Endothelial cell of umbilical vein (primary cell): ENCODE measurements around the gene PEX5L. TPM values are rescaled to one million over a fixed set of nuclear protein-coding genes. Genes with fewer than 3 reads are reported as not detected.

Experiments used
- BruUV-seq: library from RNA; stranded (reverse); fragments of 400-500 nt; replicated peaks from 2 replicates; lab custom pipeline; 2021; lab: Mats Ljungman, UMichigan
- CTCF ChIA-PET: fragments of 300-600, 350-600 bp; sonication (Branson Sonifier 250); formaldehyde crosslinking; loops from one replicate; lab custom pipeline; 2021; ENCODE audit warnings: antibody characterized with exemption, inconsistent platforms; lab: Charles Lee
- POLR2A ChIA-PET: fragments of 300-600, 350-600 bp; sonication (Branson Sonifier 250); formaldehyde crosslinking; loops from one replicate; lab custom pipeline; 2021; ENCODE audit warnings: antibody characterized with exemption, inconsistent platforms; lab: Charles Lee
- DNase-seq: peaks from one replicate; pipeline ENCODE4 v3.0.0-alpha.2; 2011; ENCODE audit warnings: low read depth, low spot score
- FAIRE-seq: peaks from 2 replicates; lab custom pipeline; 2011; peaks lifted over from hg19 to GRCh38; lab: Jason Lieb, UNC
- H2AFZ ChIP-seq: 2 replicates; pipeline ENCODE4 v1.6.0; 2012; ENCODE audit warnings: low read depth, low read length, control low read depth, inconsistent platforms
- H3K27ac ChIP-seq: 2 replicates; pipeline ENCODE4 v1.5.1; 2011; ENCODE audit warnings: low read depth, mild to moderate bottlenecking, control low read depth, low read length, moderate library complexity; ENCODE audit not compliant: insufficient read depth
- H3K27me3 ChIP-seq, 2 experiments: 2 replicates each; pipeline versions ENCODE4 v1.6.0 to v1.6.1; 2011; ENCODE audit warnings: low read length in 2 of 2, mixed read lengths in 1 of 2; ENCODE audit not compliant: control insufficient read depth in 2 of 2, insufficient read depth in 2 of 2
- H3K36me3 ChIP-seq, 2 experiments: 2 replicates in 1 of 2; 3 replicates in 1 of 2; pipeline ENCODE4 v1.5.1; 2011; ENCODE audit warnings: low read length in 2 of 2, mild to moderate bottlenecking in 1 of 2, moderate library complexity in 1 of 2; ENCODE audit not compliant: control insufficient read depth in 2 of 2, insufficient read depth in 2 of 2; ENCODE audit errors: extremely low read depth in 1 of 2
- H3K4me1 ChIP-seq: 3 replicates; pipeline ENCODE4 v1.5.1; 2011; ENCODE audit warnings: mild to moderate bottlenecking, low read length; ENCODE audit not compliant: control insufficient read depth, insufficient read depth; ENCODE audit errors: extremely low read depth
- H3K4me2 ChIP-seq: 2 replicates; pipeline ENCODE4 v1.6.1; 2011; ENCODE audit warnings: low read length, control low read depth, mixed read lengths; ENCODE audit not compliant: insufficient read depth
- H3K4me3 ChIP-seq, 3 experiments: fragments of 200-600 bp in 1 of 3; sonication (generic), shearing (Covaris generic) in 1 of 3; replicated peaks in 1 of 3; 2 replicates each; pipeline ENCODE4 v1.5.1; 2011 to 2016; ENCODE audit warnings: control low read depth in 3 of 3, low read length in 3 of 3, mild to moderate bottlenecking in 2 of 3, inconsistent platforms in 1 of 3, low read depth in 1 of 3, moderate library complexity in 1 of 3; ENCODE audit not compliant: insufficient read depth in 1 of 3
- H3K79me2 ChIP-seq: 2 replicates; pipeline ENCODE4 v1.6.0; 2012; ENCODE audit warnings: low read length, inconsistent platforms; ENCODE audit not compliant: control insufficient read depth, insufficient read depth
- H3K9ac ChIP-seq: replicated peaks from 2 replicates; pipeline ENCODE3; 2011; ENCODE audit warnings: low read length, control low read depth; ENCODE audit not compliant: insufficient read depth; ENCODE audit errors: extremely low read depth
- H3K9me1 ChIP-seq: replicated peaks from 3 replicates; pipeline ENCODE4 v1.6.0; 2011; ENCODE audit warnings: mild to moderate bottlenecking, low read length; ENCODE audit not compliant: control insufficient read depth, insufficient read depth; ENCODE audit errors: extremely low read depth
- H3K9me3 ChIP-seq: replicated peaks from 2 replicates; pipeline ENCODE4 v1.5.1; 2012; ENCODE audit warnings: low read length, inconsistent platforms; ENCODE audit not compliant: control insufficient read depth, insufficient read depth
- H4K20me1 ChIP-seq: replicated peaks from 2 replicates; pipeline ENCODE3; 2011; ENCODE audit warnings: mild to moderate bottlenecking, low read length; ENCODE audit not compliant: control insufficient read depth, insufficient read depth; ENCODE audit errors: extremely low read depth
- EZH2 ChIP-seq: IDR thresholded peaks from 2 replicates; pipeline ENCODE4 v1.6.1; 2012; ENCODE audit warnings: borderline replicate concordance, low read depth, mild to moderate bottlenecking, moderate library complexity, low read length, inconsistent platforms; ENCODE audit not compliant: severe bottlenecking
- FOS ChIP-seq: IDR thresholded peaks from 2 replicates; pipeline ENCODE4 v1.6.1; 2011; ENCODE audit warnings: mild to moderate bottlenecking, low read length, moderate library complexity, borderline replicate concordance; ENCODE audit not compliant: insufficient read depth
- GATA2 ChIP-seq: IDR thresholded peaks from 2 replicates; pipeline ENCODE4 v1.7.0; 2011; ENCODE audit warnings: low read depth, mild to moderate bottlenecking, moderate library complexity, mixed read lengths, low read length; ENCODE audit not compliant: insufficient read length, insufficient read depth
- JUN ChIP-seq: IDR thresholded peaks from 2 replicates; pipeline ENCODE4 v1.6.1; 2011; ENCODE audit warnings: borderline replicate concordance, low read depth; ENCODE audit not compliant: insufficient read length, insufficient read depth
- MYC ChIP-seq: IDR thresholded peaks from one replicate; pipeline ENCODE4 v1.6.1; 2011; ENCODE audit warnings: mild to moderate bottlenecking, low read depth, low read length
- POLR2A ChIP-seq: IDR thresholded peaks from 2 replicates; pipeline ENCODE4 v1.6.1; 2012; ENCODE audit warnings: low read depth, mild to moderate bottlenecking, control low read depth, low read length
- POLR2AphosphoS5 ChIP-seq: IDR thresholded peaks from 2 replicates; pipeline ENCODE4 v1.6.1; 2012; ENCODE audit warnings: low read depth, mild to moderate bottlenecking, control low read depth, low read length, moderate library complexity; ENCODE audit not compliant: insufficient read depth
- dilution Hi-C: fragments of 300-500 bp; cut with MboI; formaldehyde crosslinking; loops from one replicate; pipeline ENCODE4 v1.15.0; 2019; ENCODE audit warnings: low sequenced_read_pairs; ENCODE audit not compliant: extremely low pct_ligation_motif_present
- intact Hi-C: fragments of 100-400 bp; cut with micrococcal nuclease; formaldehyde crosslinking; loops from one replicate; pipeline ENCODE4 v1.10.0; 2022
- polyA plus RNA-seq, 4 experiments: library from polyadenylated mRNA; depleted of rRNA in 3 of 4; stranded (reverse) in 3 of 4; unstranded in 1 of 4; fragments of >200 nt; gene quantifications; 2 replicates each; pipeline versions ENCODE4 v1.2.1 to v1.2.3, GENCODE V29; 2011 to 2012; ENCODE audit warnings: missing spikeins in 1 of 4
- total RNA-seq: library from RNA; stranded (reverse); gene quantifications from 2 replicates; pipeline ENCODE4 v1.2.3, GENCODE V29; 2021
- TF ChIP-seq, protein P1 (sequence below): IDR thresholded peaks from 2 replicates; pipeline ENCODE4 v1.6.1; 2011; ENCODE audit not compliant: insufficient read depth, insufficient read length
- TF ChIP-seq, protein P2 (sequence below), 2 donors: IDR thresholded peaks; 1 replicate in 1 of 2; 2 replicates in 1 of 2; pipeline ENCODE4 v1.5.1; 2011; ENCODE audit warnings: low read length in 2 of 2, mild to moderate bottlenecking in 2 of 2, moderate library complexity in 2 of 2, control low read depth in 1 of 2, inconsistent platforms in 1 of 2, low read depth in 1 of 2; ENCODE audit not compliant: insufficient read depth in 1 of 2; ENCODE audit errors: extremely low read depth in 1 of 2

Gene PEX5L
- total and polyA plus RNA-seq, 2 donors (not counting 3 experiments of a cell fraction or from before 2014, with no cell fraction given) = not detected

DNA sequence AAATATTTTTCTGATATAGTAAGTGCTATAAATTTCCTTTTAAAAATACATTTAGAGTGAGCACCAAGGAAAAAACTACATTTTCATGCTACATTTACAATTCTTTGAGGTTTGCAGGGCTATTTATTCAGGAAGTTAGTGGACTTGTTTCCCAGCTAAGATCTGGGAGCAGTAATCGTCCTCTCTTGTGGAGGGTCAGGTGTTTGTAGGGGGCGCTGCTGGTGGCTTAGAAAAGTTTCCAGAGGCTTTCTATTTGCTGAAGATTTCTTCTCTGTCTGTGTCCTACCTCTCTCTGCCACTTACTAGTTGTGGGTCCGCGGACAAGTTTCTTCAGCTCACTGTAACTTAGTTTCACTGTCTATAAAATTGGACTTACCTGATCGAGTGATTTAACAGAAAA is 163.9 kb downstream of the PEX5L start:
- no peaks in the 10 kb centered on the region for H3K4me1 ChIP-seq
- ChIA-PET CTCF (interaction anchor here (1.4 kb wide), 1 partner anchor 722 kb away, joined by 3 read pairs; no protein-coding TSS in a partner anchor), POLR2A (no interaction called here)
- no peak overlapping the region for H3K4me3 ChIP-seq
- H3K27me3 ChIP-seq = no peaks in the 10 kb centered on the region
- H3K9me3 ChIP-seq = no peaks in the 10 kb centered on the region
- H3K79me2 ChIP-seq = no peaks in the 10 kb centered on the region
- H4K20me1 ChIP-seq = no peaks in the 10 kb centered on the region
- BruUV-seq = no TSS peak
- no peaks in the 10 kb centered on the region for H3K9me1 ChIP-seq
- TF ChIP-seq JUN = no peak
- no peak for TF ChIP-seq EZH2
- TF ChIP-seq MYC = no peak
- TF ChIP-seq POLR2AphosphoS5 = no peak
- TF ChIP-seq FOS = no peak
- H2AFZ ChIP-seq = no peak overlapping the region
- H3K27ac ChIP-seq = no peak overlapping the region
- H3K36me3 ChIP-seq = no peaks in the 10 kb centered on the region
- dilution Hi-C loops (no loop called here), intact Hi-C loops (no loop called here)
- no peak for FAIRE-seq
- H3K9ac ChIP-seq = no peak overlapping the region
- no peak for DNase-seq
- H3K4me2 ChIP-seq = no peak overlapping the region

DNA sequence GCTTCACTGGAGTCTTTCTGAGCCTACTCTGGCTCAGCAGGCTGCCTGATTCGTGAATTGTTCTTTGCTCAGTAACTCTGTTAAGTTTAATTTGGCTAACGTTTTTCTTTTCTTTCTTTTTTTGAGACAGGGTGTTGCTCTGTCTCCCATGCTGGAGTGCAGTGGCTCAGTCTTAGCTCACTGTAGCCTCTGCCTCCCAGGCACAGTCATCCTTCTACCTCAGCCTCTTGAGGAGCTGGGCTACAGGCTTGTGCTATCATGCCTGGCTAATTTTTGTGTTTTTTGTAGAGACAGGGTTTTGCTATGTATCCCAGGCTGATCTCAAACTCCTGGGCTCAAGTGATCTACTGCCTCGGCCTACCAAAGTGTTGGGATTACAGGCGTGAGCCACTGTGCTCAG is 165.0 kb downstream of the PEX5L start:
- Histone ChIP-seq H3K4me1 (no peaks in the 10 kb centered on the region), H4K20me1 (no peaks in the 10 kb centered on the region), H3K9me3 (no peaks in the 10 kb centered on the region), H3K4me2 (no peak overlapping the region), H3K27me3 (no peaks in the 10 kb centered on the region), H3K9ac (no peak overlapping the region), H2AFZ (no peak overlapping the region), H3K79me2 (no peaks in the 10 kb centered on the region), H3K4me3 (no peak overlapping the region), H3K9me1 (no peaks in the 10 kb centered on the region), H3K27ac (no peak overlapping the region), H3K36me3 (no peaks in the 10 kb centered on the region)
- TF ChIP-seq POLR2A = no peak
- no peak for TF ChIP-seq EZH2
- TF ChIP-seq, protein P1, sequence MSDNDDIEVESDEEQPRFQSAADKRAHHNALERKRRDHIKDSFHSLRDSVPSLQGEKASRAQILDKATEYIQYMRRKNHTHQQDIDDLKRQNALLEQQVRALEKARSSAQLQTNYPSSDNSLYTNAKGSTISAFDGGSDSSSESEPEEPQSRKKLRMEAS = no peak
- TF ChIP-seq, protein P2, sequence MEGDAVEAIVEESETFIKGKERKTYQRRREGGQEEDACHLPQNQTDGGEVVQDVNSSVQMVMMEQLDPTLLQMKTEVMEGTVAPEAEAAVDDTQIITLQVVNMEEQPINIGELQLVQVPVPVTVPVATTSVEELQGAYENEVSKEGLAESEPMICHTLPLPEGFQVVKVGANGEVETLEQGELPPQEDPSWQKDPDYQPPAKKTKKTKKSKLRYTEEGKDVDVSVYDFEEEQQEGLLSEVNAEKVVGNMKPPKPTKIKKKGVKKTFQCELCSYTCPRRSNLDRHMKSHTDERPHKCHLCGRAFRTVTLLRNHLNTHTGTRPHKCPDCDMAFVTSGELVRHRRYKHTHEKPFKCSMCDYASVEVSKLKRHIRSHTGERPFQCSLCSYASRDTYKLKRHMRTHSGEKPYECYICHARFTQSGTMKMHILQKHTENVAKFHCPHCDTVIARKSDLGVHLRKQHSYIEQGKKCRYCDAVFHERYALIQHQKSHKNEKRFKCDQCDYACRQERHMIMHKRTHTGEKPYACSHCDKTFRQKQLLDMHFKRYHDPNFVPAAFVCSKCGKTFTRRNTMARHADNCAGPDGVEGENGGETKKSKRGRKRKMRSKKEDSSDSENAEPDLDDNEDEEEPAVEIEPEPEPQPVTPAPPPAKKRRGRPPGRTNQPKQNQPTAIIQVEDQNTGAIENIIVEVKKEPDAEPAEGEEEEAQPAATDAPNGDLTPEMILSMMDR (IDR thresholded peaks at IDR 0.05; ENCODE audit: extremely low read depth in 1 of 2, insufficient read depth in 1 of 2, low read depth in 1 of 2, low read length in 2 of 2) = no peak
- TF ChIP-seq JUN = no peak
- TF ChIP-seq FOS = no peak
- TF ChIP-seq MYC = no peak
- TF ChIP-seq GATA2 = no peak
- no peak for TF ChIP-seq POLR2AphosphoS5
- ChIA-PET CTCF (no interaction called here), POLR2A (no interaction called here)
- FAIRE-seq (no peak), DNase-seq (no peak)
- intact Hi-C loops = no loop called here
- no TSS peak for BruUV-seq
- dilution Hi-C loops = no loop called here
